Measurements from ENCODE around the gene CALHM3.

GRCh38 chr10:103525901-103526300 lies 46.9 kb upstream of the CALHM3 start:
- TF ChIP-seq, protein P1, sequence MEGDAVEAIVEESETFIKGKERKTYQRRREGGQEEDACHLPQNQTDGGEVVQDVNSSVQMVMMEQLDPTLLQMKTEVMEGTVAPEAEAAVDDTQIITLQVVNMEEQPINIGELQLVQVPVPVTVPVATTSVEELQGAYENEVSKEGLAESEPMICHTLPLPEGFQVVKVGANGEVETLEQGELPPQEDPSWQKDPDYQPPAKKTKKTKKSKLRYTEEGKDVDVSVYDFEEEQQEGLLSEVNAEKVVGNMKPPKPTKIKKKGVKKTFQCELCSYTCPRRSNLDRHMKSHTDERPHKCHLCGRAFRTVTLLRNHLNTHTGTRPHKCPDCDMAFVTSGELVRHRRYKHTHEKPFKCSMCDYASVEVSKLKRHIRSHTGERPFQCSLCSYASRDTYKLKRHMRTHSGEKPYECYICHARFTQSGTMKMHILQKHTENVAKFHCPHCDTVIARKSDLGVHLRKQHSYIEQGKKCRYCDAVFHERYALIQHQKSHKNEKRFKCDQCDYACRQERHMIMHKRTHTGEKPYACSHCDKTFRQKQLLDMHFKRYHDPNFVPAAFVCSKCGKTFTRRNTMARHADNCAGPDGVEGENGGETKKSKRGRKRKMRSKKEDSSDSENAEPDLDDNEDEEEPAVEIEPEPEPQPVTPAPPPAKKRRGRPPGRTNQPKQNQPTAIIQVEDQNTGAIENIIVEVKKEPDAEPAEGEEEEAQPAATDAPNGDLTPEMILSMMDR (IDR thresholded peaks at IDR 0.05; ENCODE audit: poor library complexity, severe bottlenecking) = no peak
- TF ChIP-seq POLR2AphosphoS5 (IDR thresholded peaks at IDR 0.05) (no peak), EZH2 (IDR thresholded peaks at IDR 0.05; ENCODE audit: borderline replicate concordance, insufficient read depth, low read length, poor library complexity, severe bottlenecking) (no peak)
